ENCODE measurements around the gene SELE.
"Not testable (repeated sequence)": the region's sequence is repeated elsewhere in the genome, so short reads cannot be mapped to it uniquely, and the experiment has no call there.

SELE gene

GRCh38 chr1:169696273-169697100, 37.4 kb downstream of the SELE start:
- TF ChIP-seq CTCF (conservative IDR thresholded peaks at IDR 0.05; ENCODE audit: low read depth, low read length) = no peak
- no peak for DNase-seq (ENCODE audit: low read depth)
- no peak overlapping the region for H3K4me3 ChIP-seq (ENCODE audit: low read length)

GRCh38 chr1:169694304-169695075, 39.4 kb downstream of the SELE start:
- no peak overlapping the region for H3K4me3 ChIP-seq (ENCODE audit: low read length)
- TF ChIP-seq CTCF (conservative IDR thresholded peaks at IDR 0.05; ENCODE audit: low read depth, low read length) = no peak
- no peak for DNase-seq (ENCODE audit: low read depth)

GRCh38 chr1:169692756-169693460, 41.0 kb downstream of the SELE start:
- no peak for DNase-seq (ENCODE audit: low read depth)
- no peak overlapping the region for H3K4me3 ChIP-seq (ENCODE audit: low read length)
- no peak for TF ChIP-seq CTCF (conservative IDR thresholded peaks at IDR 0.05; ENCODE audit: low read depth, low read length)

GRCh38 chr1:169690489-169690888, 43.4 kb downstream of the SELE start:
- DNase-seq (ENCODE audit: low read depth) = no peak
- TF ChIP-seq CTCF (conservative IDR thresholded peaks at IDR 0.05; ENCODE audit: low read depth, low read length) = no peak
- no peak overlapping the region for H3K4me3 ChIP-seq (ENCODE audit: low read length)

- H3K4me3 ChIP-seq (ENCODE audit: low read length) = no peak overlapping the region
- no peak for DNase-seq (ENCODE audit: low read depth)
- TF ChIP-seq CTCF (conservative IDR thresholded peaks at IDR 0.05; ENCODE audit: low read depth, low read length) = no peak
Observed at GRCh38 chr1:169689395-169689794, 44.5 kb downstream of the SELE start.

GRCh38 chr1:169688377-169688776, 45.5 kb downstream of the SELE start:
- not testable (repeated sequence) for H3K4me3 ChIP-seq (ENCODE audit: low read length); DNase-seq (ENCODE audit: low read depth)

GRCh38 chr1:169683661-169684060, 50.2 kb downstream of the SELE start:
- no peak overlapping the region for H3K4me3 ChIP-seq (ENCODE audit: low read length)
- no peak for DNase-seq (ENCODE audit: low read depth)
- no peak for TF ChIP-seq CTCF (conservative IDR thresholded peaks at IDR 0.05; ENCODE audit: low read depth, low read length)

GRCh38 chr1:169683168-169683567, 50.7 kb downstream of the SELE start:
- H3K4me3 ChIP-seq (ENCODE audit: low read length); DNase-seq (ENCODE audit: low read depth): not testable (repeated sequence)
